ENCODE results near the gene GAS6.

The GAS6 gene

DNA sequence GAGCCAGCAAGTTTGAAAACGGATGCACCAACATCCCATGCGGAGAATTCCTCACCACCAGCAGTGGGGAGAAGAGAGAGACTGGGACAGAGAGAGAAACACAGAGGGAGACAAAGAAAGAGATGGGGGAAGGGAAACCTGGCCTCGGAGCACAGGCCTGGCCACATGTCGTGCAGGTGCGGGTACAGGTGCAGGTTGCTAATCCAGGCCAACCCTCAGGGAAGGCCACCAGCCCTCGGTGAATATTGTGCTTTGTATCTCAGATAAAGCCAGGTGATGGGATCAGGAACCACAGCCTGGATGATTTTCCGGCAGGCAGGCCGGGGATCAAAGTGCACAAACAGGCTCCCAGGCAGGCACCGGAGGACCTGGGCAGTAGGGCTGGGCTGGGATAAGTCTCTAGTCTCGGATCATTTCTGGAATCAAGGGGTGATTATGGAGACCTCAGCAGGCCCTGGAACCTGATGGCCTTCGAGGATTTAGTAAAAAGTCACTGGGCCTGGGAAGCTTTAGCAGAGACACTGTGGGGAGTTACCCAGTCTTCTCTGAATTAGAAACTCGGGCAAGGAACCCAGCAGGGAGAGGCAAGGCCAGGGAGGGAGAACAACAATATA lies 3.7 kb downstream of the GAS6 start:
- no peak overlapping the region for H3K9ac ChIP-seq
- TF ChIP-seq Cebpa-rat (IDR thresholded peaks at IDR 0.05), result no peak
- H3K4me3 ChIP-seq, result no peak overlapping the region
- H3K36me3 ChIP-seq, result peaks cover 0 to 16% (median 0%) of the 10 kb centered on the region in 11 experiments; a peak in 1 of 22 replicates
- peaks cover 10 to 75% (median 49%) of the 10 kb centered on the region in 11 experiments; a peak in 20 of 22 replicates for H4K20me1 ChIP-seq
- peaks cover 11 to 77% (median 65%) of the 10 kb centered on the region in 11 experiments for H3K27me3 ChIP-seq
- H3K4me2 ChIP-seq, result peak overlapping the region in 2 of 11 experiments; percentile 99 to 100; a peak in 3 of 22 replicates
- H3K9me3 ChIP-seq (replicated peaks in 1 of 11), result peaks cover 0 to 13% (median 0%) of the 10 kb centered on the region in 11 experiments; a peak in 6 of 22 replicates
- H3K27ac ChIP-seq, result no peak overlapping the region
- peaks cover 38 to 65% (median 55%) of the 10 kb centered on the region in 10 experiments for H3K4me1 ChIP-seq

DNA sequence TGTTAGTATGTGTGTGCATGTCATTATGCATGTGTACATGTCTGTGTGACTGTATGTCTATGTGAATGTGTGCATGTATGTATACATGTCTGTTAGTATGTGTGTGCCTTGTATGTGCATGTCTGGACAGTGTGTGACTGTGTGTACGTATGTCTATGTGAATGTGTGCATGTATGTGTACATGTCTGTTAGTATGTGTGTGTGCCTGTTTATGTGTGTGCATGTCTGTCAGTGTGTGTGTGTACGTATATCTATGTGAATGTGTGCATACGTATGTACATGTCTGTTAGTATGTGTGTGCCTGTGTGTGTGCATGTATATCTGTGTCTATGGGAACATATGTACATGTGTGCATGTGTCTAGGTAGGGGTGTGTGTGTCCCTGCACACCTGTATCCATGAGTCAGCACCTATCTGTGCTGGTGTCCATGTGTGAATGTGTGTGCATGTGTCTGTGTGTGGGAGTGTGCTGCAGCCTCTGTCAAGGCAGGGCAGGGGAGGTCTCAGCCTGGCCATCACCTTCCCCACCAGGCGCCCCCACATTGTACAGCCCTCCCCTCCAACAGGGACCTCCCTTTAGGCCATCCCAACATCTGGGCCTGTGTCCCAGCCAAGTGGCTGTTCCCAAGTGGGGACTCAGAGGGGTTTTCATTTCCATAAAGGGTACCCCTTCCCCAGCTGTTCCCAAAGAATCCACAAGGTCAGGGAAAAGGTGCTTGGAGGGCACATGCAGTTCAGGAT lies 4.4 kb downstream of the GAS6 start:
- H3K9me3 ChIP-seq (replicated peaks in 1 of 11), result peaks cover 0 to 8% (median 0%) of the 10 kb centered on the region in 11 experiments; a peak in 2 of 22 replicates
- H3K36me3 ChIP-seq, result peaks cover 0 to 16% (median 0%) of the 10 kb centered on the region in 11 experiments; a peak in 1 of 22 replicates
- no peak overlapping the region for H3K9ac ChIP-seq

DNA sequence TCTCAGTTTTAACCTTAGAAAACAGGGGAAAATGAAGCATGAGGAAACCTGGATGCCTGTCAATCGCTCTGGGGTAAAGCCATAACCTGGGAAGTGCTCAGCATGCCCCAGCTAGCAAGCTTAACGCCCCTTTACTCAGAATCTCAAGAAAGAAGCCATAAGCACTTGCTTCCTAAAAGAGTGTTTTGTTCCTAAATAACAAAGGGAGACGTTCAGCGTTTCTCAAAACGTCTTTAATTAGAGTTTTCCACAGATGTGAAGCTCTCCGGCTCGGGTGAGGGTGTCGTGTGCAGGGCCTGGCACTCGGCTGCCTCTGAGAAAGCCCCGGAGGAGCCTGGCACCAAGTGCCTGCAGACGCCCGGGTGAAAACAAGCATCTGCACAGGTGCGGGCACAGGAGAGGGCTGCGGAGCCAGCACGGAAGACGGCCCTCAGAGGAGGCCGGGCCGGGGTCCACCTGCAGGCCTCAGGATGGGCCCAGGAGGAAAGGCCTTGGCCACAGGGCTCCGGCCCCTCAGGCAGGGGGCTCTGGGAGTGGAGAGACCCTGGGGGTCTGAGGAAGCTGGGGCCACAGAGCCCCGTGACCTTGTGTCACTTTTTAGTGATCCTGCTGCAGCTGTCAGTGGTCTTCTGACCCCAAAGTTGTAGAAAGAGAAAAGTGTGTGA lies 6.2 kb downstream of the GAS6 start:
- Histone ChIP-seq H3K4me3 (no peak overlapping the region), H3K4me2 (peak overlapping the region in 2 of 11 experiments; percentile 7 to 100; a peak in 2 of 22 replicates), H3K27me3 (peaks cover 0 to 59% (median 43%) of the 10 kb centered on the region in 11 experiments; a peak in 19 of 22 replicates), H3K36me3 (peaks cover 0 to 16% (median 0%) of the 10 kb centered on the region in 11 experiments; a peak in 1 of 22 replicates), H3K9me3 (replicated peaks in 1 of 11) (peaks cover 0 to 8% (median 0%) of the 10 kb centered on the region in 11 experiments; a peak in 2 of 22 replicates), H3K9ac (no peak overlapping the region), H3K27ac (no peak overlapping the region), H4K20me1 (peaks cover 29 to 92% (median 67%) of the 10 kb centered on the region in 11 experiments; a peak in 21 of 22 replicates), H3K4me1 (peaks cover 42 to 75% (median 62%) of the 10 kb centered on the region in 10 experiments)
- TF ChIP-seq Cebpa-rat (IDR thresholded peaks at IDR 0.05), result no peak

More for the DNA sequence above, 4.4 kb downstream of the GAS6 start:
- Histone ChIP-seq H3K4me1 (peaks cover 41 to 66% (median 59%) of the 10 kb centered on the region in 10 experiments), H3K27me3 (peaks cover 4 to 71% (median 58%) of the 10 kb centered on the region in 11 experiments), H3K4me3 (no peak overlapping the region), H4K20me1 (peaks cover 12 to 78% (median 56%) of the 10 kb centered on the region in 11 experiments; a peak in 20 of 22 replicates), H3K27ac (no peak overlapping the region), H3K4me2 (no peak overlapping the region)
- TF ChIP-seq Cebpa-rat (IDR thresholded peaks at IDR 0.05), result no peak

DNA sequence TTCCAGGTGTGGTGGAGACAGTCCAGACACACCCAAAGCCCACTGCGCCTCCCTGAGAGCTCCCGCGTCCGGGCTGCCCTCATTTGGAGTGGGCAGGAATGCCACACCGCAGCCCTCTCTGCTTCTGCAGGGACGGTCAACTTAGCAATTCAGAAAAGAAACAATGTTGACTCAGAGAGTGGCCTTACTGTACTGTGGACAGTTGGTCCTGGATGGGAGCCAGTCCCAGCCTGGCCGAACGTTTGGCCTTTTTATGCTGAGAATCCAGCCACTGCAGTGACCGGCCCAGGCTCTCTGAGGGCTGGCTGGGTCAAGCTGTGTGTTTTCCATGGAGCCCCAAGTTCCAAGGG lies 7.2 kb downstream of the GAS6 start:
- Histone ChIP-seq H3K9ac (no peak overlapping the region), H3K4me1 (peaks cover 44 to 75% (median 61%) of the 10 kb centered on the region in 10 experiments), H3K4me2 (peak overlapping the region in 10 of 11 experiments; percentile 87 to 100 (median 96); a peak in 15 of 22 replicates), H3K27me3 (peaks cover 0 to 52% (median 34%) of the 10 kb centered on the region in 11 experiments; a peak in 19 of 22 replicates), H3K36me3 (peaks cover 0 to 21% (median 0%) of the 10 kb centered on the region in 11 experiments; a peak in 1 of 22 replicates), H4K20me1 (peaks cover 36 to 100% (median 67%) of the 10 kb centered on the region in 11 experiments; a peak in 21 of 22 replicates), H3K9me3 (replicated peaks in 1 of 11) (peaks cover 0 to 8% (median 0%) of the 10 kb centered on the region in 11 experiments; a peak in 2 of 22 replicates), H3K27ac (no peak overlapping the region), H3K4me3 (no peak overlapping the region)
- no peak for TF ChIP-seq Cebpa-rat (IDR thresholded peaks at IDR 0.05)

DNA sequence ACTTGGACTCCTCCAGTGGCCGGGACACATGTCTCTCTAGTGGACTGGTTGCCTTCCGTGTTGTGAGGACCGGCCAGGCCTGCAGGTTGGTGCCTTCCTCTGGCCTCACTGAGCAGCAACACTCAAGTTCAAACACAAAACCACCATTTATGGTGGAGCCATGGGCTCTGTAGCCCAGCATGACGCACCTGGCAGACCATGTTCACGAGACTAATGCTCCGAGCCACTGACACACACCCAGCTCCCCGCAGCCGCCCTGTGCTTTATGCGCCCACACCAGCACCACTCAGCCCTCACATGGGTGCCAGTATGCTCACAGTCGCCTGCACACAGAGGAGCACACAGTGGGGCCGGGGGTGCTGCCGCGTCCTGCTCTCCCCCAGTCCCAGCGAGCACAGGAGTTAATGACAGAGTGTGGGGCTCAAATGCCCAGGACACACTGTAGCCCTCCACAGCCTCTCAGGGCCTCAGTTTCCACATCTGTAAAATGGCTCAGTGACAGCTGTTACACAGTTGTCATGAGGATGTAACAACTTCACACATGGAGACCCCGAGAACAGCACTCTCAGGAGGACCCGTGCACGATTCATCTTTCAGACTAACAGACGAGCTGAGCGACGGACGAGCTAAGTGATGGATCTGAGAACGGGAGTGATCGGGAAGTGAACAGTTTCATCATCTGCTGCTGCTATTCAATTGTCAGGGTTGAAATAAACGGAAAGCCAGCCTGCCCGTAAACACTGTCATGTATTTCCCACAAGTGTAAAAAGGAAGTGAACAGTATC lies 7.8 kb downstream of the GAS6 start:
- Histone ChIP-seq H3K9me3 (replicated peaks in 1 of 11) (peaks cover 0 to 8% (median 0%) of the 10 kb centered on the region in 11 experiments; a peak in 2 of 22 replicates), H3K4me2 (peak overlapping the region; percentile 87 to 100 (median 95)), H3K9ac (0 out of 22 replicates have a peak overlapping the region, but pooled peaks of 1 of the 11 experiments have one; percentile 63), H3K27ac (peak overlapping the region in 4 of 11 experiments; percentile 58 to 76 (median 68); a peak in 4 of 22 replicates), H3K4me3 (no peak overlapping the region), H3K27me3 (peaks cover 0 to 46% (median 28%) of the 10 kb centered on the region in 11 experiments; a peak in 18 of 22 replicates), H3K4me1 (peaks cover 44 to 69% (median 57%) of the 10 kb centered on the region in 10 experiments), H4K20me1 (peaks cover 36 to 100% (median 68%) of the 10 kb centered on the region in 11 experiments; a peak in 21 of 22 replicates), H3K36me3 (peaks cover 0 to 21% (median 0%) of the 10 kb centered on the region in 11 experiments; a peak in 1 of 22 replicates)
- TF ChIP-seq Cebpa-rat (IDR thresholded peaks at IDR 0.05), result no peak

- H3K4me1 ChIP-seq, result peaks cover 44 to 64% (median 51%) of the 10 kb centered on the region in 10 experiments
- peak overlapping the region; percentile 3 to 76 (median 56); a peak in 19 of 22 replicates for H3K27ac ChIP-seq
- peak overlapping the region; percentile 87 to 100 (median 95) for H3K4me2 ChIP-seq
- peak overlapping the region in 8 of 11 experiments; percentile 22 to 63 (median 42); a peak in 13 of 22 replicates for H3K9ac ChIP-seq
- H4K20me1 ChIP-seq, result peaks cover 30 to 100% (median 63%) of the 10 kb centered on the region in 11 experiments; a peak in 21 of 22 replicates
- peak overlapping the region in 3 of 10 experiments; percentile 1 to 37 (median 5); a peak in 4 of 20 replicates for H3K4me3 ChIP-seq
- H3K9me3 ChIP-seq (replicated peaks in 1 of 11), result peaks cover 0 to 8% (median 0%) of the 10 kb centered on the region in 11 experiments; a peak in 2 of 22 replicates
- TF ChIP-seq Cebpa-rat (IDR thresholded peaks at IDR 0.05), result no peak
- H3K36me3 ChIP-seq, result peaks cover 0 to 21% (median 0%) of the 10 kb centered on the region in 11 experiments; a peak in 1 of 22 replicates
- H3K27me3 ChIP-seq, result peaks cover 0 to 42% (median 24%) of the 10 kb centered on the region in 11 experiments; a peak in 17 of 22 replicates
These were observed 8.6 kb downstream of the GAS6 start for GRCh38 chr13:113855012-113855921.
